ENCODE results near the gene CDK17.
"Not testable (repeated sequence)": the region's sequence is repeated elsewhere in the genome, so short reads cannot be mapped to it uniquely, and the experiment has no call there.

CDK17 gene

GRCh38 chr12:96386794-96387193 lies 13.4 kb downstream of the CDK17 start:
- DNase-seq = no peak

DNA sequence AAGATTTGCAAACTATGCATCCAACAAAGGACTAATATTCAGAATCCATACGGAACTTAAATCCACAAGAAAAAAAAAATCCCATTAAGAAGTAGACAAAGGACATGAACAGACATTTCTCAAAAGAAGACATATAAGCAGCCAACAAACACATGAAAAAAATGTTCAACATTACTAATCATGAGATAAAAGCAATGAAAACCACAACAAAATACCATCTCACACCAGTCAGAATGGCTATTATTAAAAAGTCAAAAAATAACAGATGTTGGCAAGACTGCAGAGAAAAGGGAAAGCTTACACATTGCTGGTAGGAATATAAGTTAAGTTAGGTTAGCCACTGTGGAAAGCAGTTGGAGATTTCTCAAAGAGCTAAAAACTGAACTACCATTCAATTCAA lies 16.2 kb downstream of the CDK17 start:
- DNase-seq = no peak

- DNase-seq = no peak
These were observed 16.9 kb downstream of the CDK17 start for GRCh38 chr12:96383371-96383770.

GRCh38 chr12:96379743-96380142 lies 20.5 kb downstream of the CDK17 start:
- not testable (repeated sequence) for DNase-seq

- no peak for DNase-seq
These were observed 21.9 kb downstream of the CDK17 start for GRCh38 chr12:96378319-96378718.

DNA sequence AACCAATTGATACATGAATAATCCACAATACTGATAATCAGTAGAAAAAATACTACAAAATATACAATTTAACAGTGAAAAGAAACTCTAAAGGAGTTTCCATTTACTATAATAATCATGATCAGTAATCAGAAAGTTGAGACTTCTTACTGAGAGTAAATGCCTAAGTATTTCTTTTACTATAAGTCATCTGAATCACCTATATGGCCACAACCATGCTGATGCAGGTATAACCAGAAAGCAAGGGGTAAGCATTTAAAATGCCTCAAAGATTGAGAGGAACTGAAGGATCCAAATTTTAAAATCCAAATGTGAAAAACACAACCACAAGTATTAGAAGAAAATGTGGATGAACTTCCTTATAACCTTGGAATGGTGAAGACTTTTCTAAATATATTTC lies 23.4 kb downstream of the CDK17 start:
- no peak for DNase-seq

DNA sequence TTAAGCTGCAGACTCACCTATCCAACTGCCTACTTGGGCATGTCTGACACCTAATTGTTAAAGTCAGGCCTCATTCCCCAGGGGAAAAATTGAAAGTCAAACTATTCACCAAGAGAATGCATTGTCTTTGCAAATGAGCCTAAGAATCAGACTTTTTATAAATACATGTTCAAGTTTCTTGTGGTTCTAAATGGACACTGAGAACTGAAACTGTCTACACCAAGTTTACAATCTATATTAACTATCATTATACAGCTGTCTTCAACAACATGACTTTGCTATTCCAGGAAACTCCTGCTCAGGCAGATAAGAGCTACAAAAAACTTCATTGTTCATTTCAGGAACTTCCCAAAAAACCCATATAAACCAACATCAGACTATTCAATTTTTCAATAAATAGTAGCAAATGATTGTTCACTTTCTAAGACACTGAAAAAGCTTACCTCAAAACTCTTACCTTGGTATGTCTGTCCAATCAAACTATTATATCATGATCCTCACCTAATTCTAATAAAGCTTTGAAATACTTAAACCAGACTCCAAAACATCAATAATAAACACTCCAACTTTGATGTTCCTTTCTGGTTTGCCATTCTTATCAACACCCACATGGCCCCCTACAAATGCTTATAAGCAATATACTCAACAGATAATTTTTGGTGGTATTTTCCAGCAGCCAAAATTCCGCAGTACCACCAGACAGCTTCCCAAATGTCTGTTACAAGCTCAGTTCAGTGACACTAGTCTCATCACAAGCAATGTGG lies 24.2 kb downstream of the CDK17 start:
- no peak for DNase-seq

- DNase-seq = no peak
These were observed 25.1 kb downstream of the CDK17 start for GRCh38 chr12:96375170-96375569.

- no peak for DNase-seq
These were observed 28.2 kb downstream of the CDK17 start for GRCh38 chr12:96371790-96372699.

- no peak for DNase-seq
These were observed 29.0 kb downstream of the CDK17 start for GRCh38 chr12:96371138-96371789.

- no peak for DNase-seq
These were observed 31.6 kb downstream of the CDK17 start for GRCh38 chr12:96368687-96369086.

- no peak for DNase-seq
These were observed 32.0 kb downstream of the CDK17 start for GRCh38 chr12:96368233-96368632.

- no peak for DNase-seq
These were observed 33.9 kb downstream of the CDK17 start for GRCh38 chr12:96366381-96366654.

GRCh38 chr12:96365604-96366380 lies 34.4 kb downstream of the CDK17 start:
- DNase-seq = no peak

GRCh38 chr12:96364092-96364700 lies 36.0 kb downstream of the CDK17 start:
- DNase-seq = no peak

DNA sequence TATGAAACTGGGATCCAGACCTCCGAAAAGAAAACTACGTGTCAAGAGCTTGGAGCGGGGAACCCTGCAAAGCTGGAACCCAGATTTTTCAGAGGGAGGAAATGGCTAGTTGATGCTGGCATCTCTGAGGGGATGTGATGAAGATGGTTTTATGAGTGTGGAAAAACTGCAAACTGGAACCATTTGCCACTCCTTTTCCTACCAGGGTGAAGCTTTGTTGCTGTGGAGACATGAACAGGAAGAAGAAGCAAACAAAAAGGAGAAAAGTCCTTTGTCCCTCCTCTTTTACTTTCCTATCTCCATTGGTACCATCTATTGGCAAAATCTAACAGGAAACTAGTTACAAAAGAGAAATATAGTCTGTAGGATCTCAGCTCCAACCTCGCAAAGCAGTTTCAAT lies 39.2 kb downstream of the CDK17 start:
- DNase-seq = no peak

DNA sequence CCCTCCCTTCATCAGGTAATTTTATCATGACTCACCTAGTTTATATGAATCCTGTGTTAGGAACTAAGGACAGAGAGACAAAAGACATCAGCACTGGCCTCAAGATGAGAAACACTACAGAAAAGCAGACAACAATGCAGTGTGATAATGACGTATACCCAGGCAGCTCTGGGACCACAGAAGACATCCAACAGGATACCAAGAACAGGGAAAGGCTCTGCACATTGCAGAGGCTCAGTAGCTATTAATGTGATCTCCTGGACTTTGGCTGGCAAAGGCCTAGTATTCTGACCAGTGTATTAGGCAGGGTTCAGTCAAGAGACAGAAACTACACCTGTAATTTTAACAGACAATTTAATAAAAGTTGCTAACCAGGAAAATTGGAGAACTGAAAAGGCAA lies 39.7 kb downstream of the CDK17 start:
- DNase-seq = no peak

DNA sequence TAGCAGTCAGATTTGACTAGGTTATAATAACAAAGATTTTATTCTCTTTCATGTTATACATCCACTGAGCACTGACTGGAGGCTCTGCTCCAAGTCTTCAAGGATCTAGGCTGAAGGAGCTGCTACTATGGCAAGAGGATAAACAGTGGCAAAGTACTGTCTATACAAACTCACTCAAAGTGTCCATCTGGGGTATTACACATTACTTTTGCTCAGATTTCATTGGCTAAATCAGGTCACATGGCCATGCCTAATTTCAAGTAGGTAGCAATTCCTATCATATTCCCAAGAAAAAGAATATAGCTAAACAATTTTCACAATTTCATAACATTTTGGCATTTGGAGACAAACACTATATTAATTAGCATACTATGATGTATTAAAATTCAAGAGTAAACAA lies 40.9 kb downstream of the CDK17 start:
- DNase-seq = no peak

DNA sequence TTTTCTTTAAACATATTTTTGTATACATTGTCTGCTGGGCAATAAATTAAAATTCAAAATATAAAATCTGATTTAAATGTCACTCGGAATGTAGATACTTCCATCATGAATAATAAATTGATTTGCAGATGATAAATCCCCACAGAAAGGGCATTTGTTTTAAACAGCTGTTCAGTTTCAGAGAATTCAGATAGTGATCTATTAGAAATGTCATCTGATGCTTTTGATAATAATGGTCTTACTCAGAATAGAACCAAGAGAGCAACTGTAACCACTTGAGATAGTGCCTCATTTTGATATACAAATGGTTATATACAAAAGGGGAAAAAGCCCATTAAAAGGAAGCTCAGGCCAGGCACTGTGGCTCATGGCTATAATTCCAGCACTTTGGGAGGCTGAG lies 43.4 kb downstream of the CDK17 start:
- DNase-seq = no peak

DNA sequence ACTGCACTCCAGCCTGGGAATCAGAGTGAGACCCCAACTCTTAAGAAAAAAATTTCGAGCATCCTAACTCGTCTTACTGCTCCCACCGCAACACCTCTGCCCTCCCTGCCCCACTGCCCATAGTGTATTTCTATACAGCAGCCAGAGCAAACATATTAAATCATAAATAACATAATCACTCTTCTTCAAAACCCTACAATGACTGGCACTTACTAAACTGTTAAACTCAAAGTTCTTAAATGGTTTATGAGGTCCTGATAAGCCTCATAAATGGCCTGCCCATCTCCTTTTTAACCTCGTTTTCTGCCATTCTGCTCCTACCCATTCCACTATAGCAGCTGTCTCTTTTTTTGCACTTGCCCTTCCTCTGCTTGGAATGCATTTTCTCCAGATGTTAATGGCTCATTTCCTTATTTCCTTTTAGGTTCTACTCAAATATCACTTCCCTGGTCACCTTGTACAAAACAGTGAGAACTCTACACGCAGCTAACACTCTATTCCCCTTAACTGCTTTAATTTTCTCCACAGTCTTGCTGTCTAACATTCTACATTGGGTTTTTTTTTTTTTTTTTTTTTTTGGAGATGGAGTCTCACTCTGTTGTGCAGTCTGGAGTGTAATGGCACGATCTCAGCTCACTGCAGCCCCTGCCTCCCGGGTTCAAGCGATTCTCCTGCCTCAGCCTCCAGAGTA lies 45.2 kb downstream of the CDK17 start:
- DNase-seq = no peak

DNA sequence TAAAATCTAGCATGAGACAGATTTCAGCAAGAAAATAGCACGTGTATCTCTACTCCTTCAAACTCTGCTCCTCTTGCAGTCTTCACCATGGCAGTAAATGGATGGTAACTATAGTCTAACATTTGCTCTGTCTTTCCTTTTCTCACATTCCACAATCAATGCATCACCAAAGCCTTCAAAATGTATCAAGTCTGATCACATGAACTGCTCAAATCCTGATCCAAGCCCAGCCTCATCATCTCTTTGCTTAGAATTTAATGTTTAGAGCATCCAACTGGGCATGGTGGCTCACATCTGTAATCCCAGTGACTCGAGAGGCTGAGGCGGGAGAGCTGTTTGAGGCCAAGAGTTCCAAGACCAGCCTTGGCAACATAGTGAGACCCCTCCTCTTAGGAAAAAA lies 45.9 kb downstream of the CDK17 start:
- no peak for DNase-seq

Data from GOT3 (cell line).